NCI-H748 (cell line): ENCODE data around the gene GPRIN2.
"Not testable (repeated sequence)": the region's sequence is repeated elsewhere in the genome, so short reads cannot be mapped to it uniquely, and the experiment has no call there.

Experiments
- DNase-seq: peaks from one replicate; lab custom pipeline; 2025; ENCODE audit not compliant: unreplicated experiment; lab: John Stamatoyannopoulos, UW

The GPRIN2 gene

DNA sequence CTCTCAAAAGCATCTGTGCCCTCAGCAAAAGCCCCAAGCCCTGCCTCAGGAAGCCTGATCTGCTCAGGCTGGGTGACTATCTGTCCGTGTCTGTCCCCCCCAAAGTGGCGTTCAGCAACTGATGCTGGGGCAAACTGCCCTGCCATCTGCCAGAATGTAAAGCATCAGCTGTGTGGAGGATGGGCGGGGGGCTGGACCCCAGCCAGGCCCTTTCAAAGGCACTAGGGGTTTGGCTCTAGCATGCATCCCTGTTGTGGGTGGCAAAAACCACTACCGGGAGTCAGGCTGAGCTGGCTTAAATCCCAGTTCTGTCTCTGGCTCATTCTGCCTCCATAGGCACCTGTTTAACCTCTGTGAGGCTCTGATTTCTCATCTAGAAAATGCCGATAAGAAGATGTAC is 35.5 kb downstream of the GPRIN2 start:
- DNase-seq, result no peak

- DNase-seq, result no peak
These were observed 36.1 kb downstream of the GPRIN2 start for GRCh38 chr10:46520381-46520780.

- DNase-seq, result no peak
These were observed 38.3 kb downstream of the GPRIN2 start for GRCh38 chr10:46518028-46518725.

- DNase-seq, result no peak
These were observed 38.9 kb downstream of the GPRIN2 start for GRCh38 chr10:46517541-46517940.

DNA sequence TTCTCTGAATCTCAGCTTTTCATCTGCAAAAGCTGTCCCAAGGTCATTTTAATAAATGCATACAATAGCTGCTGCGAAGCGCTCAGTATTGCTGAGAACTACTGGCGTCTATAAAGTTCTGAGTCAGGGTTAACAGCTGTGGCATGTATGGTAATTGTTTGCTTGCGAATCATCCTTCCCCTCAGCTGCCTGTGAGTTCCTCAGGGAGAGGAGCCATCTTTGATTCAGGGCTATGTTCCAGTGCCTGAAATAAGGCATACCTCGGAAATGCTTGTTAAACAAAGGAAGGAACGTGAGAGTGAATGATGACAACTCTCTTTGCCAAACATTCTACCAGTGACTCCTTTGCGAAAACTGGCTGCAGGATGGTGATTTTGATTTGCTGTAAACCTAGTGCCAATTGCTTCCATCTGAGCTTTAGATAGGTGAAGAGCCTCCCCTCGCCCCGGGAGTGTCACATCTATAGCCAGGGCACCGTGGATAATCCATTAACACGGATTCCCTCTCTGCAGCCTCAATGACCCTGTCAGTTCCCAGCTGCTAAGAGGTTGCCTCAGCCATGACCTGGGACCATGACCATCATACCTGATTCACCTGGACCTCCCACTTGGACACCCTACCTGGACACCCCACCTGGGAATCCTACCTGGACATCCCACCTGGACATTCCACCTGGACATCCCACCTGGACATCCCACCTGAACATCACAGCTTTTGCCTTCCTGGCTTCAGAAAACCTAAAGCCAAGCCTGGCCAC is 39.6 kb downstream of the GPRIN2 start:
- DNase-seq, result no peak

DNA sequence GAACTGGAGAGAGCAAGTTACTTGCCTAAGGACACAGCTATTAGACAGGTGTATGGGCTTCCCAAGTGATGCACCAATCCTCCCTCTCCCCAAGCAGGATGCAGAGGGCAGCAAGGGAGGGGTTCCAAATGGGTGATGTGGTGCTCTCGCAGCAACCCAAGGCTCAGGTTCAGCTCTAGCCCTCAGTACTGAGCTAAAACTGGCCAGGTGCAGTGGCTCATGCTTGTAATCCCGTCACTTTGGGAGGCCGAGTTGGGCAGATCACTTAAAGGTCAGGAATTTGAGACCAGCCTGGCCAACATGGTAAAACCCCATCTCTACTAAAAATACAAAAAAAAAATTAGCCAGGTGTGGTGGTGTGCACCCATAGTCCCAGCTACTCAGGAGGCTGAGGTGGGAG is 40.7 kb downstream of the GPRIN2 start:
- no peak for DNase-seq

DNA sequence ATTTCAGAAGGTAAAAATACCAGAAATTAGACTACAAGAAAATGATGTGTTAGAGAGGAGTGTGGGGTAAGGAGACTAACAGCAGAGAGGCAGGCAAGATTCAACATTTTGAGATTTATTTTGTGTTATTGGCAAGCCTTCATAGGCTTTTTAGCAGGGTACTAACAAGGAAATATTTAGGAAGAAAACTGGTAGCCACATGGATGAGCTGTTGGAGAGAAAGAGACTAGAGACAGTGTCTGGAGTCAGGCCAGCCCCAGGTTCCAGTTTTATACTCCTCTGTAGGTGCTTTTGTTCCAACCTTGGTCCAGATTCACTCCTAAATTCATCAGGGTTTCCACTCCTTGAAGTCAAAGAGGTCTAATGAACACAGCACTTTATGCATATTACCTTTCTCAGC is 41.1 kb downstream of the GPRIN2 start:
- DNase-seq, result no peak

DNA sequence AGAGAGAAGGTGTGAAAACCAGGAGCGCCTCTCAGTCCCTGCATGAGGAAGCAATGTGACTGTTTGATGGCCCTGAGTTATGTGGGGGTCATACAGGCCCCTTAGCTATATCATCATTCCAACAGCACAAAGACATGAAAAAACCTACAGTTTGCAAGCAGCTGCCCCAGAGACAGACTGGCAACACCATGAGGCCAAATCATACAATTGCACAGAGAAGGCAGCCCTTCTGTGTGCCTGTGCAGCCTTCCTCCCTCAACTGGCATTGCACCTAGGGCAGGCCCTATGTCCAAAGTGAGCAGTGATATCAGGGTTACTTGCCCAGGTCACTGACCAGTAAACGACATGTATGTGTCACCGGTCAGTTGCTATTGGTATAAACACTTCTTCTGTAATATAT is 41.6 kb downstream of the GPRIN2 start:
- DNase-seq, result no peak

DNA sequence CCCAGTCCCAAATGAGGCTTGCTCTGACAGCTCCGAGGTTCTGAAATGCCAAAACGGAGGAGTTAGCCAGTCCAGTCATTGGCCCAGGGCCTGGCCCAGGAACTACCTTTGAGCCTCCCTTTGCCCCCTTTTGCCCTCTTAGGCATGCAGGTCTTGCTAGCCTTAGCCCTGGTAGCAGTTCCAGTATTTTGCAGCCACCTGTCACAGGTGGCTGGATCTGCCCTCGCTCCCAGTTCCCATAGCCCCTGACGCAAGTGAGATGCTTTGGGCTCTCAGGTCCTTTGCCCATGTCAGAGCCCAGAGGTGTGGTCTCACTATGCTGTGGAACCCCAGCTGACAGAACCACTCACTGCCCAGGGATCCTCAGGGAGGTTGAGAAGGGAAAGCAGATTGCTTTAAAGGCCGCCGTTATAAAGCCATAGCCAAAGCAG is 42.0 kb downstream of the GPRIN2 start:
- no peak for DNase-seq

DNA sequence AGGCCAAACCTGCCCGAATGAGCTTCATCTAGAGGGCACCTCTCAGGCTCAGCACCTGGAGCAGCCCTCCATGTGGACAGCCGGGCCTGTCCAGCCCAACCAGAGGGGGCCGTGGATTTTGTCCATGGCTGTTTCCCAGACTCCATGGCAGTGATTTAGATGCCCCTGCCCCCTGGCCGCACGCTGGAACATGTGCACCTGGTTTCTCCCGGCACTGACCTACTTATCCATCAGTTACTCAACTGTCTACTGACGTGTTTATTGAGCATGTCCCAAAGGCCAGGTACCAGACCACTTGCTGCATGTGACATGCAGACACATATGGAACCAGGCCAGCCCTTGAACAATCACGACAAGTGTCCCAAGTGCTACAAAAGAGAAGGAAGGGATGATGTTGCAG is 43.1 kb downstream of the GPRIN2 start:
- DNase-seq, result not testable (repeated sequence)

DNA sequence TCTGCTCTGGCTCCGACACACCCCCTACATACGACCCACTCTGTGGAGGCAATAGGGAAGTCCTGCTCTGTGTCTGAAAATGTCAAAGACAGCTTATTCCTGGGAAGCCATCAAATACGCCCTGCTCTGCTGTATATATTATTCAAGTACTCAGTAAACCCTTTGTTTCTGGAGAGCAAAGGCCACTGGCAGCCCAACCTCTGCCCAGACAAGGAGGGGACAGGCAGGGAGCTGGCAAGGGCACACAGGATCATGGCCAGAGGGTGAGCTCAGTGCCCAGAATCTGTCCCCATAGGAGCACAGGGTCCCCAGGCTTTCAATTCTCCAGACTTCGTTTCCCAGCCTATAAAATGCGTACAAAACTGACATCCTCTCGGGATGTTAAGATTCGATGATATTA is 43.7 kb downstream of the GPRIN2 start:
- DNase-seq, result not testable (repeated sequence)

- not testable (repeated sequence) for DNase-seq
These were observed 44.5 kb downstream of the GPRIN2 start for GRCh38 chr10:46512002-46512401.
